Psoas muscle (tissue), 8 donors: ENCODE results near the gene SLC38A1. TPM values are rescaled to one million over a fixed set of nuclear protein-coding genes. Genes with fewer than 3 reads are reported as not detected.
"Not testable (repeated sequence)": the region's sequence is repeated elsewhere in the genome, so short reads cannot be mapped to it uniquely, and the experiment has no call there.

Experiments
- ATAC-seq, 4 donors: fragments of 200-7000 bp; cut with Tn5 transposase; one replicate each; pipeline ENCODE4 v1.9.1; 2020; ENCODE audit warnings: moderate library complexity in 3 of 4, mild to moderate bottlenecking in 2 of 4
- DNase-seq, 2 donors: peaks; one replicate each; pipeline ENCODE4 v3.0.0-alpha.2; 2020
- H3K27ac ChIP-seq: fragments of 200-600 bp; one replicate; pipeline ENCODE4 v1.8.0; 2022
- H3K27me3 ChIP-seq, 3 donors: fragments of 200-600 bp in 1 of 3; one replicate each; pipeline versions ENCODE4 v1.6.1 to v1.8.0; 2013 to 2022; ENCODE audit warnings: low read length in 2 of 3, mild to moderate bottlenecking in 2 of 3, moderate library complexity in 1 of 3; ENCODE audit not compliant: insufficient read depth in 3 of 3
- H3K36me3 ChIP-seq, 2 donors: fragments of 200-600 bp in 1 of 2; one replicate each; pipeline versions ENCODE4 v1.6.1 to v1.8.0; 2013 to 2022; ENCODE audit warnings: low read depth in 1 of 2, mild to moderate bottlenecking in 1 of 2, moderate library complexity in 1 of 2; ENCODE audit not compliant: insufficient read depth in 1 of 2
- H3K4me1 ChIP-seq: fragments of 200-600 bp; one replicate; pipeline ENCODE4 v1.8.0; 2022
- H3K4me3 ChIP-seq: fragments of 200-600 bp; one replicate; pipeline ENCODE4 v1.8.0; 2022; ENCODE audit warnings: mild to moderate bottlenecking
- H3K9me3 ChIP-seq: fragments of 200-600 bp; one replicate; pipeline ENCODE4 v1.8.0; 2022
- WGBS, 3 donors: extraction: QIAGEN DNeasy Blood & Tissue Kit; methylation state at CpG; one replicate each; pipeline versions ENCODE4 v1.1.6 to v1.1.7; 2013; 5-methylcytosine and 5-hydroxymethylcytosine counted together
- intact Hi-C, 2 donors: fragments of 100-400 bp; cut with DNase I; formaldehyde crosslinking; loops; one replicate each; pipeline versions ENCODE4 v1.11.0 to v1.14.2; 2022
- polyA plus RNA-seq, 3 donors: library from polyadenylated mRNA; stranded (reverse); fragments of 200-250 nt; gene quantifications; one replicate each; pipeline ENCODE4 v1.2.3, GENCODE V29; 2013
- total RNA-seq, 4 donors: library from RNA; stranded (reverse); fragmentation: NEBNext Ultra II Directional in 2 of 4; extraction: Animal tissue kit (Norgen Biotek cat#: 25700) in 2 of 4; gene quantifications; one replicate each; pipeline versions ENCODE4 v1.2.1 to v1.2.4, GENCODE V29; 2021 to 2023
- TF ChIP-seq, protein P1 (sequence below): fragments of 200-600 bp; IDR thresholded peaks from one replicate; pipeline ENCODE4 v1.8.0; 2022; ENCODE audit warnings: antibody characterized with exemption
- donor health status: healthy with polysubstance abuse.
- donor health status: DM: no; HTN: no; CAD: no; lungs with moderate emphysema.
- donor health status: Bipolar disorder and iron deficiency.
- donor health status: healthy.
- donor health status: DM: yes; HTN: yes; CAD: no.
- donor health status: DM: no; HTN: no; CAD: no.
- donor health status: DM: no; HTN: no; CAD: no.
- donor health status: DM: yes; HTN: yes; CAD: no.

The SLC38A1 gene
- total and polyA plus RNA-seq, 7 donors, result 17.3 to 338 (median 50.6) TPM

DNA sequence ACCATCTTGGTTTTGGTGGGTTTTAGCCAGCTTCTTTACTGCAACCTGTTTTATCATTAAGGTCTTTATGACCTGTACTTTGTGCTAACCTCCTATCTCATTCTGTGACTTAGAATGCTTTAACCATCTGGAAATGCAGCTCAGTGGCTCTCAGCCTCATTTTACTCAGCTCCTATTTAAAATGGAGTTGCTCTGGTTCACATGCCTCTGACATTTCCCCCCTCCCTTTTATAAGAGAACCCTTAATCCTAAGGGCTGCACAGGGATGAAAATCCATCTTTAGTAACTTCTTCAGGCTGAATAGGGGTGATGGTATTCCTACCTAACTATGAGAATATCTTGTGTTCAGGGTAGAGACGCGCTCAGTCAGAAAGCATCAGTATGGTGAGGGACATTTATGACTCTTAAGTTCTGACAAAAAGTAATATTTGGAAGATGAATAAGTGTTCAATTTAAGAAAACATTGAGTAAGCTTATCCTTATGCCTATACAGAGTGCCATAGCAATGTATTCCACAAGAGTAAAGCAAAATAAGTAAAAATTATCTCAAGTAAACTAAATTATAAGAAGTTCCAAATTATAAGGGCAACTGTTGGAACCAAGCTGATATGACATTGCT lies 15.2 kb downstream of the SLC38A1 start:
- 95 to 99% (median 97%) methylated on average over 2 of the region's 2 CpGs for WGBS, 3 donors
- intact Hi-C loops, result no loop called here

DNA sequence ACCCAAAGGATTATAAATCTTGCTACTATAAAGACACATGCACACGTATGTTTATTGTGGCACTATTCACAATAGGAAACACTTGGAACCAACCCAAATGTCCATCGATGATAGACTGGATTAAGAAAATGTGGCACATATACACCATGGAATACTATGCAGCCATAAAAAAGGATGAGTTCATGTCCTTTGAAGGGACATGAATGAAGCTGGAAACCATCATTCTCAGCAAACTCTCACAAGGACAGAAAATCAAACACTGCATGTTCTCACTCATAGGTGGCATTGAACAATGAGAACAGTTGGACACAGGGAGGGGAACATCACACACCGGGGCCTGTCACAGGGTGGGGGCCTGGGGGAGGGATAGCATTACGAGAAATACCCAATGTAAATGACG lies 16.8 kb downstream of the SLC38A1 start:
- H3K27me3 ChIP-seq, H3K4me3 ChIP-seq, H3K27ac ChIP-seq, DNase-seq, H3K4me1 ChIP-seq, H3K36me3 ChIP-seq, intact Hi-C loops, ATAC-seq, H3K9me3 ChIP-seq: not testable (repeated sequence)
- WGBS, 3 donors, result 95 to 98% (median 97%) methylated on average over 5 of the region's 5 CpGs

More for the DNA sequence above, 15.2 kb downstream of the SLC38A1 start:
- Histone ChIP-seq H3K4me3 (no peak overlapping the region), H3K27ac (no peak overlapping the region), H3K36me3 (no peaks in the 10 kb centered on the region), H3K27me3 (no peaks in the 10 kb centered on the region), H3K4me1 (no peaks in the 10 kb centered on the region), H3K9me3 (no peaks in the 10 kb centered on the region)
- TF ChIP-seq, protein P1, sequence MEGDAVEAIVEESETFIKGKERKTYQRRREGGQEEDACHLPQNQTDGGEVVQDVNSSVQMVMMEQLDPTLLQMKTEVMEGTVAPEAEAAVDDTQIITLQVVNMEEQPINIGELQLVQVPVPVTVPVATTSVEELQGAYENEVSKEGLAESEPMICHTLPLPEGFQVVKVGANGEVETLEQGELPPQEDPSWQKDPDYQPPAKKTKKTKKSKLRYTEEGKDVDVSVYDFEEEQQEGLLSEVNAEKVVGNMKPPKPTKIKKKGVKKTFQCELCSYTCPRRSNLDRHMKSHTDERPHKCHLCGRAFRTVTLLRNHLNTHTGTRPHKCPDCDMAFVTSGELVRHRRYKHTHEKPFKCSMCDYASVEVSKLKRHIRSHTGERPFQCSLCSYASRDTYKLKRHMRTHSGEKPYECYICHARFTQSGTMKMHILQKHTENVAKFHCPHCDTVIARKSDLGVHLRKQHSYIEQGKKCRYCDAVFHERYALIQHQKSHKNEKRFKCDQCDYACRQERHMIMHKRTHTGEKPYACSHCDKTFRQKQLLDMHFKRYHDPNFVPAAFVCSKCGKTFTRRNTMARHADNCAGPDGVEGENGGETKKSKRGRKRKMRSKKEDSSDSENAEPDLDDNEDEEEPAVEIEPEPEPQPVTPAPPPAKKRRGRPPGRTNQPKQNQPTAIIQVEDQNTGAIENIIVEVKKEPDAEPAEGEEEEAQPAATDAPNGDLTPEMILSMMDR, result no peak
- no peak for ATAC-seq
- DNase-seq, result no peak

DNA sequence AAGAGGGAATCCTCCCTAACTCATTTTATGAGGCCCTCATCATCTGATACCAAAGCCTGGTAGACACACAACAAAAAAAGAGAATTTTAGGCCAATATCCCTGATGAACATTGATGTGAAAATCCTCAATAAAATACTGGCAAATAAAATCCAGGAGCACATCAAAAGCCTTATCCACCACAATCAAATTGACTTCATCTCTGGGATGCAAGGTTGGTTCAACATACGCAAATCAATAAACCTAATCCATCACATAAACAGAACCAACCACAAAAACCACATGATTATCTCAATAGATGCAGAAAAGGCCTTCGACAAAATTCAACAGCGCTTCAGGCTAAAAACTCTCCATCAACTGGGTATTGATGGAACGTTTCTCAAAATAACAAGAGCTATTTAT lies 18.9 kb downstream of the SLC38A1 start:
- intact Hi-C loops, H3K4me1 ChIP-seq, H3K9me3 ChIP-seq, H3K27me3 ChIP-seq, H3K4me3 ChIP-seq, H3K27ac ChIP-seq, H3K36me3 ChIP-seq, DNase-seq, ATAC-seq: not testable (repeated sequence)
- 69 to 91% (median 84%) methylated on average over 4 of the region's 4 CpGs for WGBS, 3 donors

DNA sequence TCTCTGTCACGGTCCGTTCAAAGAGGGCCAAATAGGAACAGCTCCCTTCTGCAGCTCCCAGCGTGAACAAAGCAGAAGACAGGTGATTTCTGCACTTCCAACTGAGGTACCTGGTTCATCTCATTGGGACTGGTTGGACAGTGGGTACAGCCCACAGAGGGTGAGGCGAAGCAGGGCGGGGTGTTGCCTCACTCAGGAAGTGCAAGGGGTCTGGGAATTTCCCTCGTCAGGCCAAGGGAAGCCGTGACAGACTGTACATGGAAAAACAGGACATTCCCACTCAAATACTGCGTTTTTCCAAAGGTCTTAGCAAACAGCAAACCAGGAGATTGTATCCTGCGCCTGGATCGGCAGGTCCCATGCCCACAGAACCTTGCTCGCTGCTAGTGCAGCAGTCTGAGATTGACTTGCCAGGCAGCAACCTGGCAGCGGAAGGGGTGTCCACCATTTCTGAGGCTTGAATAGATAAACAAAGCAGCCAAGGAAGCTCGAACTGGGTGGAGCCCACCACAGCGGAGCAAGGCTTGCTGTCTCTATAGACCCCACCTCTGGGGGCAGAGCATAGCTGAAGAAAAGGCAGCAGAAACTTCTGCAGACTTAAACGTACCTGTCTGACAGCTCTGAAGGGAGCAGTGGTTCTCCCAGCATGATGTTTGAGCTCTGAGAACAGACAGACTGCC lies 22.7 kb downstream of the SLC38A1 start:
- Histone ChIP-seq H3K9me3 (no peaks in the 10 kb centered on the region), H3K27me3 (no peaks in the 10 kb centered on the region), H3K4me3 (no peak overlapping the region), H3K36me3 (peaks cover 0 to 3% of the 10 kb centered on the region in 2 donors), H3K4me1 (no peaks in the 10 kb centered on the region), H3K27ac (no peak overlapping the region)
- intact Hi-C loops, result no loop called here
- DNase-seq, result no peak
- TF ChIP-seq, protein P1, result no peak
- 86 to 91% (median 88%) methylated on average over 15 of the region's 15 CpGs for WGBS, 3 donors
- ATAC-seq, result no peak

DNA sequence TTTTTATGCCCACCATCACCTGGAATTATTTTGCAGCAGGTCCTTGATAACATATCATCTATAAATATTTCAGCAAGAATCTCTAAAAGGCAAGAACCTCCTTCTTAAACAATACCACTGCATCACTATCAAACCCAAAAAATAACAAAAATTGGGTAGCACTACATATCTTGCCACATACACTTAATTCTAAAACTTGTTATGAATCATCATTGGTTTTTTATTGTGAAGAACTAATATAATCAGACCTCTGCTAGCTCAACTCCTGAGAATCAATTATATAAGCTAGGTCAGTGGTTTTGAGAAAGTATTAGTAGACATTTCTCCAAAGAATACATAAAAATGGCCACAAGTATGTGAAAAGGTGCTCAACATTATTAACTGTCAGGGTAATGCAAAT lies 23.8 kb downstream of the SLC38A1 start:
- H3K27ac ChIP-seq, result no peak overlapping the region
- ATAC-seq, result no peak
- TF ChIP-seq, protein P1, result no peak
- no peak for DNase-seq
- no peaks in the 10 kb centered on the region for H3K4me1 ChIP-seq
- peaks cover 0 to 3% of the 10 kb centered on the region in 2 donors for H3K36me3 ChIP-seq
- no peaks in the 10 kb centered on the region for H3K27me3 ChIP-seq
- H3K4me3 ChIP-seq, result no peak overlapping the region
- H3K9me3 ChIP-seq, result no peaks in the 10 kb centered on the region
- intact Hi-C loops, result no loop called here
